HG02870 (cell line): ENCODE data around the gene SNRK.

Source experiments
- ATAC-seq: cut with Tn5 transposase; IDR thresholded peaks from one replicate; pipeline ENCODE4 v1.9.1; 2021; ENCODE audit warnings: mild to moderate bottlenecking, moderate library complexity; ENCODE audit not compliant: unreplicated experiment

SNRK gene

GRCh38 chr3:43266995-43267394, 19.3 kb upstream of the SNRK start:
- ATAC-seq: no peak

GRCh38 chr3:43268636-43269035, 17.7 kb upstream of the SNRK start:
- ATAC-seq: no peak

GRCh38 chr3:43270078-43270477, 16.3 kb upstream of the SNRK start:
- no peak for ATAC-seq

- ATAC-seq: no peak
Measured at GRCh38 chr3:43273416-43273815, 12.9 kb upstream of the SNRK start.

GRCh38 chr3:43279082-43279481, 7.3 kb upstream of the SNRK start:
- ATAC-seq: no peak

- no peak for ATAC-seq
Measured at GRCh38 chr3:43279532-43279931, 6.8 kb upstream of the SNRK start.

GRCh38 chr3:43281020-43281419, 5.3 kb upstream of the SNRK start:
- ATAC-seq: no peak

GRCh38 chr3:43284171-43284570, 2.2 kb upstream of the SNRK start:
- no peak for ATAC-seq

- no peak for ATAC-seq
Measured at GRCh38 chr3:43285644-43286043, 696 bp upstream of the SNRK start.

- ATAC-seq: peak; percentile 20
Measured at GRCh38 chr3:43286841-43287499, 630 bp downstream of the SNRK start.

GRCh38 chr3:43287500-43287873, 1.1 kb downstream of the SNRK start:
- ATAC-seq: no peak

- no peak for ATAC-seq
Measured at GRCh38 chr3:43288366-43288765, 2.0 kb downstream of the SNRK start.

GRCh38 chr3:43288850-43289249, 2.5 kb downstream of the SNRK start:
- ATAC-seq: no peak

GRCh38 chr3:43289401-43289800, 3.1 kb downstream of the SNRK start:
- ATAC-seq: no peak

- ATAC-seq: no peak
Measured at GRCh38 chr3:43289841-43290470, 3.6 kb downstream of the SNRK start.

GRCh38 chr3:43290956-43291355, 4.6 kb downstream of the SNRK start:
- ATAC-seq: no peak

- no peak for ATAC-seq
Measured at GRCh38 chr3:43291546-43291945, 5.2 kb downstream of the SNRK start.

GRCh38 chr3:43294975-43295374, 8.6 kb downstream of the SNRK start:
- ATAC-seq: no peak

- ATAC-seq: peak; percentile 85
Measured at GRCh38 chr3:43296565-43296964, 10.2 kb downstream of the SNRK start.

- no peak for ATAC-seq
Measured at GRCh38 chr3:43298292-43298691, 12.0 kb downstream of the SNRK start.

GRCh38 chr3:43298761-43299160, 12.4 kb downstream of the SNRK start:
- no peak for ATAC-seq

GRCh38 chr3:43302116-43302880, 16.0 kb downstream of the SNRK start:
- no peak for ATAC-seq
